GM23338 (cell line): Measurements from ENCODE around the gene DCANP1. TPM values are rescaled to one million over a fixed set of nuclear protein-coding genes. Genes with fewer than 3 reads are reported as not detected.

Experiments
- ATAC-seq: fragments of 200-7000 bp; cut with Tn5 transposase; 3 replicates; pipeline ENCODE4 v1.9.1; 2020
- DNase-seq: peaks from one replicate; pipeline ENCODE4 v3.0.0-alpha.2; 2015; ENCODE audit warnings: low spot score
- H2AFZ ChIP-seq: fragments of 200-600 bp; sonication (generic); 2 replicates; pipeline ENCODE4 v1.8.0; 2016; ENCODE audit warnings: antibody characterized with exemption, mild to moderate bottlenecking, moderate library complexity
- H3F3A ChIP-seq: fragments of 200-600 bp; sonication (generic); replicated peaks from 2 replicates; pipeline ENCODE4 v1.8.0; 2017; ENCODE audit warnings: antibody characterized with exemption, mixed run types, low read depth
- H3K27ac ChIP-seq: fragments of 200-600 bp; sonication (generic); 2 replicates; pipeline ENCODE4 v1.6.1; 2016; ENCODE audit warnings: low read depth
- H3K27me3 ChIP-seq: fragments of 200-600 bp; sonication (generic); 2 replicates; pipeline ENCODE4 v1.8.0; 2016; ENCODE audit warnings: mild to moderate bottlenecking, mixed run types, moderate library complexity; ENCODE audit not compliant: insufficient read depth
- H3K36me3 ChIP-seq: fragments of 200-600 bp; sonication (generic); 2 replicates; pipeline ENCODE4 v1.8.0; 2016; ENCODE audit warnings: mild to moderate bottlenecking; ENCODE audit not compliant: insufficient read depth
- H3K4me1 ChIP-seq: fragments of 200-600 bp; sonication (generic); 2 replicates; pipeline ENCODE4 v1.8.0; 2016; ENCODE audit warnings: mild to moderate bottlenecking, moderate library complexity; ENCODE audit not compliant: insufficient read depth
- H3K4me2 ChIP-seq: fragments of 200-600 bp; sonication (generic); 2 replicates; pipeline ENCODE4 v1.7.1; 2017; ENCODE audit warnings: mixed run types
- H3K4me3 ChIP-seq: fragments of 200-600 bp; sonication (generic); 2 replicates; pipeline ENCODE4 v1.6.1; 2016; ENCODE audit warnings: mixed run types
- H3K79me2 ChIP-seq: fragments of 200-600 bp; sonication (generic); replicated peaks from 2 replicates; pipeline ENCODE4 v1.8.0; 2017; ENCODE audit warnings: mild to moderate bottlenecking; ENCODE audit not compliant: insufficient read depth
- H3K9me2 ChIP-seq: fragments of 200-600 bp; sonication (generic); 2 replicates; pipeline ENCODE4 v1.8.0; 2017; ENCODE audit not compliant: insufficient read depth
- H4K20me1 ChIP-seq: fragments of 200-600 bp; sonication (generic); replicated peaks from 2 replicates; pipeline ENCODE4 v1.8.0; 2017; ENCODE audit warnings: mild to moderate bottlenecking; ENCODE audit not compliant: insufficient read depth
- H3K27ac Mint-ChIP-seq: 2 replicates; pipeline ENCODE4 v1.8.0; 2020; ENCODE audit warnings: inconsistent platforms, mild to moderate bottlenecking, moderate library complexity, mixed read lengths
- H3K27me3 Mint-ChIP-seq: 3 replicates; pipeline ENCODE4 v1.8.0; 2022; ENCODE audit warnings: low read depth, mild to moderate bottlenecking, moderate library complexity, mixed read lengths, inconsistent platforms; ENCODE audit not compliant: insufficient read depth, poor library complexity
- H3K36me3 Mint-ChIP-seq: 3 replicates; pipeline ENCODE4 v1.8.0; 2021; ENCODE audit warnings: low read depth, mild to moderate bottlenecking, inconsistent platforms, moderate library complexity, mixed read lengths
- H3K4me1 Mint-ChIP-seq: 3 replicates; pipeline ENCODE4 v1.8.0; 2020; ENCODE audit warnings: mild to moderate bottlenecking, inconsistent platforms, mixed read lengths
- H3K4me3 Mint-ChIP-seq: 3 replicates; pipeline ENCODE4 v1.8.0; 2021; ENCODE audit warnings: moderate library complexity, mild to moderate bottlenecking, inconsistent platforms, mixed read lengths
- H3K9me3 Mint-ChIP-seq: 3 replicates; pipeline ENCODE4 v1.8.0; 2020; ENCODE audit warnings: moderate library complexity, mild to moderate bottlenecking, inconsistent platforms, mixed read lengths
- EZH2 ChIP-seq: fragments of 200-600 bp; sonication (generic); IDR thresholded peaks from one replicate; pipeline ENCODE4 v1.8.0; 2017; ENCODE audit warnings: antibody characterized with exemption, mild to moderate bottlenecking, low read depth; ENCODE audit not compliant: unreplicated experiment
- EZH2phosphoT487 ChIP-seq: fragments of 200-600 bp; sonication (generic); IDR thresholded peaks from one replicate; pipeline ENCODE4 v1.8.1; 2018; ENCODE audit warnings: antibody characterized with exemption; ENCODE audit not compliant: unreplicated experiment
- JUNB ChIP-seq: IDR thresholded peaks from one replicate; pipeline ENCODE4 v1.6.1; 2016; ENCODE audit warnings: antibody characterized with exemption; ENCODE audit not compliant: unreplicated experiment
- NANOG ChIP-seq: IDR thresholded peaks from 2 replicates; pipeline ENCODE4 v1.6.1; 2016; ENCODE audit warnings: antibody characterized with exemption, borderline replicate concordance
- STAT1 ChIP-seq: IDR thresholded peaks from one replicate; pipeline ENCODE4 v1.6.1; 2016; ENCODE audit warnings: antibody characterized with exemption; ENCODE audit not compliant: unreplicated experiment
- ZNF114 ChIP-seq: fragments of 250-450 bp; sonication (Bioruptor Pico); IDR thresholded peaks from 2 replicates; pipeline ENCODE4 v1.5.0; 2020; ENCODE audit warnings: mild to moderate bottlenecking, moderate library complexity
- polyA plus RNA-seq: library from polyadenylated mRNA; unstranded; fragments of >200 nt; fragmentation: Nextera tagmentation; extraction: Ambion mirVana; gene quantifications from 2 replicates; pipeline ENCODE4 v1.2.1, GENCODE V29; 2016
- total RNA-seq: library from RNA; depleted of rRNA; stranded (reverse); fragments of >200 nt; shearing (Covaris generic); gene quantifications from 2 replicates; pipeline ENCODE4 v1.2.3, GENCODE V29; 2014
- TF ChIP-seq, protein P1 (sequence below): IDR thresholded peaks from one replicate; pipeline ENCODE4 v1.6.1; 2018; ENCODE audit warnings: antibody characterized with exemption; ENCODE audit not compliant: unreplicated experiment
- TF ChIP-seq, protein P2 (sequence below), 2 experiments: fragments of 200-600 bp in 1 of 2; sonication (generic) in 1 of 2; conservative IDR thresholded peaks; 2 replicates each; pipeline versions ENCODE4 v1.5.1 to v1.6.1; 2016 to 2017; ENCODE audit warnings: antibody characterized with exemption in 2 of 2, low read depth in 2 of 2, mild to moderate bottlenecking in 2 of 2, moderate library complexity in 1 of 2
- TF ChIP-seq, protein P3 (sequence below): IDR thresholded peaks from 2 replicates; pipeline ENCODE4 v1.6.1; 2016; ENCODE audit warnings: antibody characterized with exemption
- TF ChIP-seq, protein P4 (sequence below): fragments of 250-450 bp; sonication (Bioruptor Pico); IDR thresholded peaks from 2 replicates; pipeline ENCODE4 v1.5.0; 2020; ENCODE audit warnings: mild to moderate bottlenecking, moderate library complexity

DCANP1 gene
- total and polyA plus RNA-seq, 2 experiments from 2014 or later, result not detected

DNA sequence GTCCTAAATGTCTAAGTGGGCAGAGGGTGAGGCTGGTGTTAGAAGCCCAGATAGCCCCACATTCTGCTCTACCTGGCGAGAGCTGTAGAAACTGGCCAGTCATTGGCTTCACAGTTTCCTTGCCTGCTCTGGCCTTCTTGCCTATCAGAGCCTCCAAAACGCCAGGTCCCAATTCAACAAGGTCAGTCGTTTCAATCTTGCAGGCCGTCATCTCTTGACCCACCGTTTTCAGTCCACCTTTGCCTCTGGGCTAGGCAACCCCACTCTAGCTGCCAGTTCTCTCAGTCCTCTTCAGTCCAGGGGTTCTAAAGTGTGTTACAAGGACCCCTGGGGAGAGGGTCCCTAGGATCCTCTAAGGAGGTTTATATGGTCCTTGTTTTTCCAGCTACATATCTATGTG lies 25.0 kb upstream of the DCANP1 start (continued):
- no peak for TF ChIP-seq JUNB
- TF ChIP-seq STAT1, result no peak
- TF ChIP-seq NANOG, result no peak
- TF ChIP-seq, protein P1, sequence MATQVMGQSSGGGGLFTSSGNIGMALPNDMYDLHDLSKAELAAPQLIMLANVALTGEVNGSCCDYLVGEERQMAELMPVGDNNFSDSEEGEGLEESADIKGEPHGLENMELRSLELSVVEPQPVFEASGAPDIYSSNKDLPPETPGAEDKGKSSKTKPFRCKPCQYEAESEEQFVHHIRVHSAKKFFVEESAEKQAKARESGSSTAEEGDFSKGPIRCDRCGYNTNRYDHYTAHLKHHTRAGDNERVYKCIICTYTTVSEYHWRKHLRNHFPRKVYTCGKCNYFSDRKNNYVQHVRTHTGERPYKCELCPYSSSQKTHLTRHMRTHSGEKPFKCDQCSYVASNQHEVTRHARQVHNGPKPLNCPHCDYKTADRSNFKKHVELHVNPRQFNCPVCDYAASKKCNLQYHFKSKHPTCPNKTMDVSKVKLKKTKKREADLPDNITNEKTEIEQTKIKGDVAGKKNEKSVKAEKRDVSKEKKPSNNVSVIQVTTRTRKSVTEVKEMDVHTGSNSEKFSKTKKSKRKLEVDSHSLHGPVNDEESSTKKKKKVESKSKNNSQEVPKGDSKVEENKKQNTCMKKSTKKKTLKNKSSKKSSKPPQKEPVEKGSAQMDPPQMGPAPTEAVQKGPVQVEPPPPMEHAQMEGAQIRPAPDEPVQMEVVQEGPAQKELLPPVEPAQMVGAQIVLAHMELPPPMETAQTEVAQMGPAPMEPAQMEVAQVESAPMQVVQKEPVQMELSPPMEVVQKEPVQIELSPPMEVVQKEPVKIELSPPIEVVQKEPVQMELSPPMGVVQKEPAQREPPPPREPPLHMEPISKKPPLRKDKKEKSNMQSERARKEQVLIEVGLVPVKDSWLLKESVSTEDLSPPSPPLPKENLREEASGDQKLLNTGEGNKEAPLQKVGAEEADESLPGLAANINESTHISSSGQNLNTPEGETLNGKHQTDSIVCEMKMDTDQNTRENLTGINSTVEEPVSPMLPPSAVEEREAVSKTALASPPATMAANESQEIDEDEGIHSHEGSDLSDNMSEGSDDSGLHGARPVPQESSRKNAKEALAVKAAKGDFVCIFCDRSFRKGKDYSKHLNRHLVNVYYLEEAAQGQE, result no peak
- TF ChIP-seq, protein P2, sequence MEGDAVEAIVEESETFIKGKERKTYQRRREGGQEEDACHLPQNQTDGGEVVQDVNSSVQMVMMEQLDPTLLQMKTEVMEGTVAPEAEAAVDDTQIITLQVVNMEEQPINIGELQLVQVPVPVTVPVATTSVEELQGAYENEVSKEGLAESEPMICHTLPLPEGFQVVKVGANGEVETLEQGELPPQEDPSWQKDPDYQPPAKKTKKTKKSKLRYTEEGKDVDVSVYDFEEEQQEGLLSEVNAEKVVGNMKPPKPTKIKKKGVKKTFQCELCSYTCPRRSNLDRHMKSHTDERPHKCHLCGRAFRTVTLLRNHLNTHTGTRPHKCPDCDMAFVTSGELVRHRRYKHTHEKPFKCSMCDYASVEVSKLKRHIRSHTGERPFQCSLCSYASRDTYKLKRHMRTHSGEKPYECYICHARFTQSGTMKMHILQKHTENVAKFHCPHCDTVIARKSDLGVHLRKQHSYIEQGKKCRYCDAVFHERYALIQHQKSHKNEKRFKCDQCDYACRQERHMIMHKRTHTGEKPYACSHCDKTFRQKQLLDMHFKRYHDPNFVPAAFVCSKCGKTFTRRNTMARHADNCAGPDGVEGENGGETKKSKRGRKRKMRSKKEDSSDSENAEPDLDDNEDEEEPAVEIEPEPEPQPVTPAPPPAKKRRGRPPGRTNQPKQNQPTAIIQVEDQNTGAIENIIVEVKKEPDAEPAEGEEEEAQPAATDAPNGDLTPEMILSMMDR (conservative IDR thresholded peaks at IDR 0.05; ENCODE audit: low read depth in 2 of 2), result no peak
- no peak for TF ChIP-seq EZH2
- TF ChIP-seq, protein P3, sequence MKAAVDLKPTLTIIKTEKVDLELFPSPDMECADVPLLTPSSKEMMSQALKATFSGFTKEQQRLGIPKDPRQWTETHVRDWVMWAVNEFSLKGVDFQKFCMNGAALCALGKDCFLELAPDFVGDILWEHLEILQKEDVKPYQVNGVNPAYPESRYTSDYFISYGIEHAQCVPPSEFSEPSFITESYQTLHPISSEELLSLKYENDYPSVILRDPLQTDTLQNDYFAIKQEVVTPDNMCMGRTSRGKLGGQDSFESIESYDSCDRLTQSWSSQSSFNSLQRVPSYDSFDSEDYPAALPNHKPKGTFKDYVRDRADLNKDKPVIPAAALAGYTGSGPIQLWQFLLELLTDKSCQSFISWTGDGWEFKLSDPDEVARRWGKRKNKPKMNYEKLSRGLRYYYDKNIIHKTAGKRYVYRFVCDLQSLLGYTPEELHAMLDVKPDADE, result no peak
- TF ChIP-seq EZH2phosphoT487, result no peak

DNA sequence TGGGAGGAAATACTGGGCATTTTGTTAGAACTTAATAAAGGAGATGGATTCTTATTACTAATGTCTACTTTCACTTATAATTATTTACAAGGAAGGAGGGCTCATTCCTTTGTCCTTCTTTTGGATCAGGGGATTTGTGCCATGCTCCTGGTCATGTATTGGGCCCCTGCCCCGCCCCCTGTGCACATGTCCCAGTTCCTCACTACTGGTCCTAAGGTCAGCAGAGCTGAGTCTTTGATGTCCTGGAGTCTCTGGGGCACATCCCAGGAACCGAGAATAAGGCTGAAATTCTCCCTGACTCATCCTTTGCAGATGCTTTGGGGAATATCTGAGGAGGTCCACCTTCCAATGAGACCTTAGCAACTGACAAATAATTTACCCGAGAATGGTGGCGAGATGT lies 24.6 kb upstream of the DCANP1 start:
- Histone ChIP-seq H3K79me2 (no peaks in the 10 kb centered on the region), H3K4me3 (no peak overlapping the region), H3F3A (no peaks in the 10 kb centered on the region), H3K4me1 (peaks cover 16% of the 10 kb centered on the region), H3K27me3 (peaks cover 81% of the 10 kb centered on the region), H3K9me2 (no peaks in the 10 kb centered on the region), H4K20me1 (no peaks in the 10 kb centered on the region; the same call in 1 of the 2 replicates), H2AFZ (no peak overlapping the region), H3K36me3 (no peaks in the 10 kb centered on the region), H3K27ac (no peak overlapping the region), H3K4me2 (no peak overlapping the region)
- Mint-ChIP-seq H3K4me3 (no peak overlapping the region), H3K27ac (no peak overlapping the region), H3K4me1 (peaks cover 14% of the 10 kb centered on the region), H3K36me3 (no peaks in the 10 kb centered on the region), H3K27me3 (peaks cover 40% of the 10 kb centered on the region), H3K9me3 (no peaks in the 10 kb centered on the region)
- no peak for DNase-seq
- ATAC-seq, result no peak
- TF ChIP-seq, protein P3, result no peak
- TF ChIP-seq ZNF114 (CRISPR knock-in tag) (no peak), EZH2phosphoT487 (no peak), STAT1 (no peak), EZH2 (no peak)
- TF ChIP-seq, protein P4, sequence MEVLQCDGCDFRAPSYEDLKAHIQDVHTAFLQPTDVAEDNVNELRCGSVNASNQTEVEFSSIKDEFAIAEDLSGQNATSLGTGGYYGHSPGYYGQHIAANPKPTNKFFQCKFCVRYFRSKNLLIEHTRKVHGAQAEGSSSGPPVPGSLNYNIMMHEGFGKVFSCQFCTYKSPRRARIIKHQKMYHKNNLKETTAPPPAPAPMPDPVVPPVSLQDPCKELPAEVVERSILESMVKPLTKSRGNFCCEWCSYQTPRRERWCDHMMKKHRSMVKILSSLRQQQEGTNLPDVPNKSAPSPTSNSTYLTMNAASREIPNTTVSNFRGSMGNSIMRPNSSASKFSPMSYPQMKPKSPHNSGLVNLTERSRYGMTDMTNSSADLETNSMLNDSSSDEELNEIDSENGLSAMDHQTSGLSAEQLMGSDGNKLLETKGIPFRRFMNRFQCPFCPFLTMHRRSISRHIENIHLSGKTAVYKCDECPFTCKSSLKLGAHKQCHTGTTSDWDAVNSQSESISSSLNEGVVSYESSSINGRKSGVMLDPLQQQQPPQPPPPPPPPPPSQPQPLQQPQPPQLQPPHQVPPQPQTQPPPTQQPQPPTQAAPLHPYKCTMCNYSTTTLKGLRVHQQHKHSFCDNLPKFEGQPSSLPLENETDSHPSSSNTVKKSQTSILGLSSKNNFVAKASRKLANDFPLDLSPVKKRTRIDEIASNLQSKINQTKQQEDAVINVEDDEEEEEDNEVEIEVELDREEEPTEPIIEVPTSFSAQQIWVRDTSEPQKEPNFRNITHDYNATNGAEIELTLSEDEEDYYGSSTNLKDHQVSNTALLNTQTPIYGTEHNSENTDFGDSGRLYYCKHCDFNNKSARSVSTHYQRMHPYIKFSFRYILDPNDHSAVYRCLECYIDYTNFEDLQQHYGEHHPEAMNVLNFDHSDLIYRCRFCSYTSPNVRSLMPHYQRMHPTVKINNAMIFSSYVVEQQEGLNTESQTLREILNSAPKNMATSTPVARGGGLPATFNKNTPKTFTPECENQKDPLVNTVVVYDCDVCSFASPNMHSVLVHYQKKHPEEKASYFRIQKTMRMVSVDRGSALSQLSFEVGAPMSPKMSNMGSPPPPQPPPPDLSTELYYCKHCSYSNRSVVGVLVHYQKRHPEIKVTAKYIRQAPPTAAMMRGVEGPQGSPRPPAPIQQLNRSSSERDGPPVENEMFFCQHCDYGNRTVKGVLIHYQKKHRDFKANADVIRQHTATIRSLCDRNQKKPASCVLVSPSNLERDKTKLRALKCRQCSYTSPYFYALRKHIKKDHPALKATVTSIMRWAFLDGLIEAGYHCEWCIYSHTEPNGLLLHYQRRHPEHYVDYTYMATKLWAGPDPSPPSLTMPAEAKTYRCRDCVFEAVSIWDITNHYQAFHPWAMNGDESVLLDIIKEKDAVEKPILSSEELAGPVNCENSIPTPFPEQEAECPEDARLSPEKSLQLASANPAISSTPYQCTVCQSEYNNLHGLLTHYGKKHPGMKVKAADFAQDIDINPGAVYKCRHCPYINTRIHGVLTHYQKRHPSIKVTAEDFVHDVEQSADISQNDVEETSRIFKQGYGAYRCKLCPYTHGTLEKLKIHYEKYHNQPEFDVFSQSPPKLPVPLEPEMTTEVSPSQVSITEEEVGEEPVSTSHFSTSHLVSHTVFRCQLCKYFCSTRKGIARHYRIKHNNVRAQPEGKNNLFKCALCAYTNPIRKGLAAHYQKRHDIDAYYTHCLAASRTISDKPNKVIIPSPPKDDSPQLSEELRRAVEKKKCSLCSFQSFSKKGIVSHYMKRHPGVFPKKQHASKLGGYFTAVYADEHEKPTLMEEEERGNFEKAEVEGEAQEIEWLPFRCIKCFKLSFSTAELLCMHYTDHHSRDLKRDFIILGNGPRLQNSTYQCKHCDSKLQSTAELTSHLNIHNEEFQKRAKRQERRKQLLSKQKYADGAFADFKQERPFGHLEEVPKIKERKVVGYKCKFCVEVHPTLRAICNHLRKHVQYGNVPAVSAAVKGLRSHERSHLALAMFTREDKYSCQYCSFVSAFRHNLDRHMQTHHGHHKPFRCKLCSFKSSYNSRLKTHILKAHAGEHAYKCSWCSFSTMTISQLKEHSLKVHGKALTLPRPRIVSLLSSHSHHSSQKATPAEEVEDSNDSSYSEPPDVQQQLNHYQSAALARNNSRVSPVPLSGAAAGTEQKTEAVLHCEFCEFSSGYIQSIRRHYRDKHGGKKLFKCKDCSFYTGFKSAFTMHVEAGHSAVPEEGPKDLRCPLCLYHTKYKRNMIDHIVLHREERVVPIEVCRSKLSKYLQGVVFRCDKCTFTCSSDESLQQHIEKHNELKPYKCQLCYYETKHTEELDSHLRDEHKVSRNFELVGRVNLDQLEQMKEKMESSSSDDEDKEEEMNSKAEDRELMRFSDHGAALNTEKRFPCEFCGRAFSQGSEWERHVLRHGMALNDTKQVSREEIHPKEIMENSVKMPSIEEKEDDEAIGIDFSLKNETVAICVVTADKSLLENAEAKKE (CRISPR knock-in tag), result no peak
